Ishikawa (cell line): ENCODE data around the gene SCN2A.
A peak's percentile ranks its signal among the peaks of the same experiment; 100 is the strongest.

Experiments used
- CEBPB ChIP-seq: IDR thresholded peaks from 2 replicates; pipeline ENCODE4 v1.6.1; 2012
- CREB1 ChIP-seq: IDR thresholded peaks from 2 replicates; pipeline ENCODE4 v1.6.1; 2012; ENCODE audit warnings: low read depth
- EGR1 ChIP-seq: IDR thresholded peaks from 2 replicates; pipeline ENCODE4 v1.6.1; 2012
- EP300 ChIP-seq: IDR thresholded peaks from 2 replicates; pipeline ENCODE4 v1.6.1; 2012; ENCODE audit warnings: borderline replicate concordance
- FOXM1 ChIP-seq: IDR thresholded peaks from 2 replicates; pipeline ENCODE4 v1.6.1; 2012; ENCODE audit warnings: low read depth, borderline replicate concordance
- NFIC ChIP-seq: IDR thresholded peaks from 2 replicates; pipeline ENCODE4 v1.6.1; 2012
- RAD21 ChIP-seq: IDR thresholded peaks from 2 replicates; pipeline ENCODE4 v1.6.1; 2012; ENCODE audit warnings: low read depth
- TAF1 ChIP-seq: IDR thresholded peaks from 2 replicates; pipeline ENCODE4 v1.6.1; 2012; ENCODE audit warnings: low read depth, mild to moderate bottlenecking
- TCF12 ChIP-seq: IDR thresholded peaks from 2 replicates; pipeline ENCODE4 v1.6.1; 2012; ENCODE audit warnings: low read depth
- TEAD4 ChIP-seq: IDR thresholded peaks from 2 replicates; pipeline ENCODE4 v1.6.1; 2012
- YY1 ChIP-seq: IDR thresholded peaks from 2 replicates; pipeline ENCODE4 v1.6.1; 2012; ENCODE audit warnings: low read depth
- ZBTB7A ChIP-seq: IDR thresholded peaks from 2 replicates; pipeline ENCODE4 v1.6.1; 2012; ENCODE audit warnings: low read depth
- TF ChIP-seq, protein P1 (sequence below): IDR thresholded peaks from 2 replicates; pipeline ENCODE4 v1.6.1; 2012
- TF ChIP-seq, protein P2 (sequence below): IDR thresholded peaks from 2 replicates; pipeline ENCODE4 v1.6.1; 2012
- TF ChIP-seq, protein P3 (sequence below): IDR thresholded peaks from 2 replicates; pipeline ENCODE4 v1.6.1; 2012; ENCODE audit warnings: low read depth, mild to moderate bottlenecking

The SCN2A gene

DNA sequence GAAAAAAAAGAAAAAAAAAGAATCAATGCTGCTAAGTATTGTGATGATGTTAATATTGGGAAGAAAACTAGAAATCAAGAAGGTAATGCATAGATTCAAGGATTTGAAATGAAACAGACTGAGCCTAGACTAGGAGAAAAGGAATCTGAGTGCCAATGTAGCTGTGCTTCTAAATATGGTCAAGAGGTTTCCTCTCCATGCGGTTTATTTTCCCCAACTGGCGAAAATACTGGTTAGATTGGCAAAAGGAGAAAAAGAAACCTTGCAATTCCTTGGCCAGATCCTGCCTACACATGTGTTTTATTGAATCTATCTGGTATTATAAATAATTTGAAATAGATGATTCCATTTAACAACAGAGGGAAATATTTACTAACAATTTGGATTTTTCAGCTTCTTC is 41.0 kb upstream of the SCN2A start:
- TF ChIP-seq ZBTB7A (no peak), TEAD4 (no peak), EGR1 (no peak), EP300 (no peak), NFIC (no peak), RAD21 (no peak), YY1 (no peak), FOXM1 (no peak), TAF1 (no peak), TCF12 (no peak), CREB1 (no peak), CEBPB (no peak)
- TF ChIP-seq, protein P1, sequence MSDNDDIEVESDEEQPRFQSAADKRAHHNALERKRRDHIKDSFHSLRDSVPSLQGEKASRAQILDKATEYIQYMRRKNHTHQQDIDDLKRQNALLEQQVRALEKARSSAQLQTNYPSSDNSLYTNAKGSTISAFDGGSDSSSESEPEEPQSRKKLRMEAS: no peak
- TF ChIP-seq, protein P2, sequence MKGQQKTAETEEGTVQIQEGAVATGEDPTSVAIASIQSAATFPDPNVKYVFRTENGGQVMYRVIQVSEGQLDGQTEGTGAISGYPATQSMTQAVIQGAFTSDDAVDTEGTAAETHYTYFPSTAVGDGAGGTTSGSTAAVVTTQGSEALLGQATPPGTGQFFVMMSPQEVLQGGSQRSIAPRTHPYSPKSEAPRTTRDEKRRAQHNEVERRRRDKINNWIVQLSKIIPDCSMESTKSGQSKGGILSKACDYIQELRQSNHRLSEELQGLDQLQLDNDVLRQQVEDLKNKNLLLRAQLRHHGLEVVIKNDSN: no peak
- TF ChIP-seq, protein P3, sequence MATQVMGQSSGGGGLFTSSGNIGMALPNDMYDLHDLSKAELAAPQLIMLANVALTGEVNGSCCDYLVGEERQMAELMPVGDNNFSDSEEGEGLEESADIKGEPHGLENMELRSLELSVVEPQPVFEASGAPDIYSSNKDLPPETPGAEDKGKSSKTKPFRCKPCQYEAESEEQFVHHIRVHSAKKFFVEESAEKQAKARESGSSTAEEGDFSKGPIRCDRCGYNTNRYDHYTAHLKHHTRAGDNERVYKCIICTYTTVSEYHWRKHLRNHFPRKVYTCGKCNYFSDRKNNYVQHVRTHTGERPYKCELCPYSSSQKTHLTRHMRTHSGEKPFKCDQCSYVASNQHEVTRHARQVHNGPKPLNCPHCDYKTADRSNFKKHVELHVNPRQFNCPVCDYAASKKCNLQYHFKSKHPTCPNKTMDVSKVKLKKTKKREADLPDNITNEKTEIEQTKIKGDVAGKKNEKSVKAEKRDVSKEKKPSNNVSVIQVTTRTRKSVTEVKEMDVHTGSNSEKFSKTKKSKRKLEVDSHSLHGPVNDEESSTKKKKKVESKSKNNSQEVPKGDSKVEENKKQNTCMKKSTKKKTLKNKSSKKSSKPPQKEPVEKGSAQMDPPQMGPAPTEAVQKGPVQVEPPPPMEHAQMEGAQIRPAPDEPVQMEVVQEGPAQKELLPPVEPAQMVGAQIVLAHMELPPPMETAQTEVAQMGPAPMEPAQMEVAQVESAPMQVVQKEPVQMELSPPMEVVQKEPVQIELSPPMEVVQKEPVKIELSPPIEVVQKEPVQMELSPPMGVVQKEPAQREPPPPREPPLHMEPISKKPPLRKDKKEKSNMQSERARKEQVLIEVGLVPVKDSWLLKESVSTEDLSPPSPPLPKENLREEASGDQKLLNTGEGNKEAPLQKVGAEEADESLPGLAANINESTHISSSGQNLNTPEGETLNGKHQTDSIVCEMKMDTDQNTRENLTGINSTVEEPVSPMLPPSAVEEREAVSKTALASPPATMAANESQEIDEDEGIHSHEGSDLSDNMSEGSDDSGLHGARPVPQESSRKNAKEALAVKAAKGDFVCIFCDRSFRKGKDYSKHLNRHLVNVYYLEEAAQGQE: no peak

DNA sequence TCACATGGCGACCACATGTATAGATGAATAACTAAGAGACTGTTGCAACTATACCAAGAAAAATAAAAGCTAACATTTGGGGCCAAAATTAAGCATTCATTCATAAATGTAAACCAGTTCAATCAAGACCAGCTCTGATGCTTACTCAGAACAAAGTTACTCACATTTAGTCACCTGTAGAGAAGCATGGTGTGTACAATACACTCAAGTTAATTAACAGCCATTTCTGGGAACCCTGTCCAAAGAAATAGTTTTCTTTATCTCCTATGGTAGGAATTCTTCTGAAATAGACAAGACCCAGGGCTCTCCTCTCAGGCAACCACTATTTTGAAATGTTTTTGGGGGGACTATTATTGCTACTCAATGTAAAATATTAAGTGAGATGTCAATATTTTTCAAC is 37.0 kb upstream of the SCN2A start:
- no peak for TF ChIP-seq RAD21
- no peak for TF ChIP-seq EP300
- no peak for TF ChIP-seq ZBTB7A

DNA sequence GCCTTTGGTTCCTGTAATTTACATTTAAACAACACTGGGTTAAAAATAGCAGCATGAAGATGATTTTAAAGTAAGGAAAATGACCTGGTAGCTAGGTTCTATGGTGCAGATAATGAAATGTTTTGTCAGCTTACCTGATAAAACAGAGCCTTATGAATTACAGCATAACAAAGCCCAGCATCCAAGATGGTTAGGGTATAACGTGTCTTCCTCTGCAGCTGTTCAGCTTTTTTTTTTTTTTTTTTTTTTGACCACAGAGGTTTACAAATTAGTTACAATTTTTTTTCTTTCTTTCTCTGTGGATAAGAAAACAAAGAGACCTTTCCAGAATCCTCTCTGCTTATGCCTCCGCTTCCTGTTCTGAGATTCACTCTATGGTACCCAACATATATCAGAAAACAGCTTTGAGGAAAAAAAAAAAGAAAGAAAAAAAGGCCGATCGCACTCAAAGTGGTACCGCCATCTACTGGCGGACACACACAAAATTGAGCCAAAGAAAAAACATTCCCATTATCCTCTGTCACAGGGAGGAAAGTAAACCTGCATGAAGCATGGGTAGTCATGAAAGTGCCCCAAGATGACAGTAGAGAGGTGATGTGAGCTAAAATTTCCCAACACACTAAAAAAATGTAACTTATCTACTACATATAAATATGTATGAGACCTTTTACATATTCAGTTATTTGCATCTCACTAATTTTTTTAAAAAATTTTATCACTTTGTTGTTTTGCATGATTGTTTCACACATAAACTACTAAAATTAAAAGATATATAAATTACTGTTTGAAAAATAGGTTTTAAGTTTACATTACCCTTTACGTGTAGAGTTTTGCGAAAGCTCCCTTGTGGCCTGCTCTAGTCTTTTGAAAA is 35.3 kb upstream of the SCN2A start, which contains the start of gene SCN3A:
SCN3A (minus strand) TSS at position 362 of the 871 bp plus-strand sequence. CDS start 27,656 bp downstream, outside the sequence.
- TF ChIP-seq RAD21 (peak; percentile 70), EGR1 (no peak)

DNA sequence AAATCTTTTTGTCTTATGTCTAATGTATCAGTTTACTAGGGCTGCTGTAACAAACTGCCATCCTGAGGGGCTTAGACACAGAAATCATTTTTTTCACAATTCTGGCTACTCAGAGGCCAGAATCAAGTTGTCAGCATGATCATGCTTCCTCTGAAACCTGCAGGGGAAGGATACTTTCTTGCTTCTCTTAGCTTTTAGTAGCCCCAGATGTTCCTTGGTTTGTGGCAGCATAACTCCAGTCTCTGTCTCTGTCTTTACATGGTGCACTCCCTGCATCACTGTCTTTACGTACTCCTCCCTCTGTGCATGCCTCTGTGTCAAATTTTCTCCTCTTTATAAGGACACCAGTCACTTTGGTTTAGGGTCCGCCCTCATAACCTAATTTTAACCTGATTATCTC is 33.3 kb upstream of the SCN2A start:
- no peak for TF ChIP-seq EGR1

DNA sequence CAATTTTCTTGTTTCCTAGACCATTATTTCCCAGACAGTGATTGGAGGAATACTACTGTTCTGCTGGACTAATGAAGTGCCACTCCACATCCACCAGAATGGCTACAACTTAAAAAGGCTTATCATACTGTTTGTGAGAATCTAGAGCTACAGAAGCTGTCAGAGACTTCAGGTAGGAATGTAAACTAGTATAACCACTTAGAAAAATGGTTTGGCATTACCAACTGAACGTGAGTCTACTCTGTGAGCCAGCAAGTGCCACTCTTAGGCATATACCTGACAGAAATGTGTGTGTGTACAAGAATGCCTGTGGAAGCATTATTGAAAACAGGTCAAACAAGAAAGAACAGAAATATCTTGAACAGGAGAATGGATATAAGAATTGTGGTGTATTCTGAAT is 31.1 kb upstream of the SCN2A start:
- TF ChIP-seq RAD21: no peak
- TF ChIP-seq, protein P3: no peak
- TF ChIP-seq TEAD4: no peak

DNA sequence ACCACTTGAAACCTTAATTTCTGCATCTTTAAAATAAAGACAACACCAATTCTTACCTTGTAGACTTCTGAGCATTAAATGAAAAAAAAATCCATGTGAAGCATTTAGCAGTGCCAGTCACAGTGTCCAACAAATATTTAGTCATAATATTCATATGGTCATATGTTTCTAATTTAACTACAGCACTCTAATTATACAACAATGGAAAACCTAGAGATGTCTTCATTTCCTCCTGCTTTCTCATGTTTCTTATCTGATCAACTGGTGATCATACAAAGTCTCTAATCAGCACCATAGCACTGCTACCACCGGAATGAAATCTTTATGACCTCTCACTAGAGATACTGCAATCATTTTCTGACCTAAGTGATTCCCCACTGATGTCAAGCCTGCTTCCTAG is 25.1 kb upstream of the SCN2A start:
- TF ChIP-seq NFIC (no peak), ZBTB7A (no peak)

DNA sequence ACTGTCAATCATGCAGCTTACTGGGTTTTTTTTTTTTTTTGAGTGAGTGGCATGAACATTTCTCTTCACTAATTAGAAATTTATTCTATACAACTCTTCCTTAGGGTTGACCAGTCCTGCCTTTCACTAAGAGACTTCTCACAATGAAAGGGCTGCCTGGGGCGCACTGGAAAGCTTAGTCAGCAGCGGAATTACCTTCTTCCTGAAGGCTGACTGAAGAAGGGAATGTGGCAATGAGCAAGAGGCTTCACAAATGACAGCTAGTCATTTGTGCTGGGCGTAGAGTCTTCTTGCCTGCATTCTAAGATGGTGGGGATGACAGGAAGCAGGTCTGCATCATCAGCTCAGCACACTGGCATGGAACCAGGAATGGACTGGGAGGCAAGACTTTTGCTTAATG is 19.7 kb upstream of the SCN2A start:
- TF ChIP-seq, protein P2: no peak
- TF ChIP-seq EGR1: no peak
- TF ChIP-seq CEBPB: no peak
- no peak for TF ChIP-seq NFIC
- TF ChIP-seq, protein P3: no peak
- TF ChIP-seq FOXM1: no peak
- TF ChIP-seq TAF1: no peak
- TF ChIP-seq RAD21: no peak
- no peak for TF ChIP-seq TEAD4
- no peak for TF ChIP-seq TCF12
- no peak for TF ChIP-seq ZBTB7A
- TF ChIP-seq CREB1: no peak
- TF ChIP-seq EP300: no peak
- TF ChIP-seq, protein P1: no peak
- TF ChIP-seq YY1: no peak
